MM.1S (cell line): ENCODE results near the gene GRAMD1A.
A peak's percentile ranks its signal among the peaks of the same experiment; 100 is the strongest.

Source experiments
- DNase-seq: peaks from one replicate; pipeline ENCODE4 v3.0.0-alpha.2; 2015
- H2AFZ ChIP-seq: fragments of 300-600 bp; sonication (generic); 2 replicates; pipeline ENCODE4 v1.6.0; 2016; ENCODE audit warnings: antibody characterized with exemption, low read length
- H3F3A ChIP-seq: fragments of 300-600 bp; sonication (generic); 2 replicates; pipeline ENCODE4 v1.6.1; 2016; ENCODE audit warnings: mild to moderate bottlenecking, antibody characterized with exemption, low read length, moderate library complexity, mixed read lengths; ENCODE audit not compliant: insufficient read depth
- H3K27ac ChIP-seq: fragments of 300-600 bp; sonication (generic); 2 replicates; pipeline ENCODE4 v1.5.1; 2016; ENCODE audit warnings: mild to moderate bottlenecking, low read length
- H3K27me3 ChIP-seq: fragments of 300-600 bp; sonication (generic); replicated peaks from 2 replicates; pipeline ENCODE4 v1.6.0; 2016; ENCODE audit warnings: low read length; ENCODE audit not compliant: insufficient read depth
- H3K36me3 ChIP-seq: fragments of 300-600 bp; sonication (generic); replicated peaks from 2 replicates; pipeline ENCODE4 v1.6.1; 2016; ENCODE audit warnings: mild to moderate bottlenecking, low read length, mixed read lengths; ENCODE audit not compliant: insufficient read depth
- H3K4me1 ChIP-seq: fragments of 300-600 bp; sonication (generic); 2 replicates; pipeline ENCODE4 v1.6.1; 2016; ENCODE audit warnings: low read length, mixed read lengths
- H3K4me2 ChIP-seq: fragments of 300-600 bp; sonication (generic); 2 replicates; pipeline ENCODE4 v1.6.0; 2016; ENCODE audit warnings: low read depth, low read length
- H3K4me3 ChIP-seq: fragments of 300-600 bp; sonication (generic); 2 replicates; pipeline ENCODE4 v1.5.1; 2016; ENCODE audit warnings: low read length, mixed read lengths
- H3K79me2 ChIP-seq: fragments of 300-600 bp; sonication (generic); 2 replicates; pipeline ENCODE4 v1.6.1; 2016; ENCODE audit warnings: mixed run types, low read length, mixed read lengths
- H3K9ac ChIP-seq: fragments of 300-600 bp; sonication (generic); 2 replicates; pipeline ENCODE4 v1.6.1; 2016; ENCODE audit warnings: low read length, mixed read lengths
- H3K9me2 ChIP-seq: fragments of 300-600 bp; sonication (generic); replicated peaks from 2 replicates; pipeline ENCODE4 v1.6.1; 2016; ENCODE audit warnings: mild to moderate bottlenecking, low read length, mixed read lengths; ENCODE audit not compliant: insufficient read depth
- H3K9me3 ChIP-seq: fragments of 300-600 bp; sonication (generic); replicated peaks from 2 replicates; pipeline ENCODE4 v1.6.1; 2016; ENCODE audit warnings: mild to moderate bottlenecking, low read length, mixed read lengths; ENCODE audit not compliant: insufficient read depth
- H4K20me1 ChIP-seq: fragments of 300-600 bp; sonication (generic); 2 replicates; pipeline ENCODE4 v1.6.1; 2016; ENCODE audit warnings: mild to moderate bottlenecking, low read length, moderate library complexity, mixed read lengths; ENCODE audit not compliant: insufficient read depth
- CTCF ChIP-seq: fragments of 300-600 bp; sonication (generic); IDR thresholded peaks from 2 replicates; pipeline ENCODE4 v1.5.1; 2016; ENCODE audit warnings: antibody characterized with exemption, low read length, mixed read lengths
- EZH2 ChIP-seq: fragments of 300-600 bp; sonication (generic); optimal IDR thresholded peaks from 2 replicates; pipeline ENCODE3; 2017; ENCODE audit warnings: low read depth, mild to moderate bottlenecking, antibody characterized with exemption, low read length, mixed read lengths
- EZH2phosphoT487 ChIP-seq: fragments of 300-600 bp; sonication (generic); IDR thresholded peaks from 2 replicates; pipeline ENCODE4 v1.6.1; 2018; ENCODE audit warnings: antibody characterized with exemption, low read length

Gene GRAMD1A

GRCh38 chr19:35000647-35001501 lies 751 bp downstream of the GRAMD1A start:
- no peaks in the 10 kb centered on the region for H3K9me2 ChIP-seq
- no peaks in the 10 kb centered on the region for H3K27me3 ChIP-seq
- H3K36me3 ChIP-seq: no peaks in the 10 kb centered on the region
- no peaks in the 10 kb centered on the region for H3K4me1 ChIP-seq
- no peaks in the 10 kb centered on the region for H4K20me1 ChIP-seq
- H3K27ac ChIP-seq: no peak overlapping the region
- 0 out of 2 replicates have a peak overlapping the region, but pooled peaks have one; percentile 31 for H2AFZ ChIP-seq
- TF ChIP-seq EZH2 (no peak), CTCF (no peak), EZH2phosphoT487 (no peak)
- H3K4me3 ChIP-seq: peak overlapping the region; percentile 67
- peak overlapping the region; percentile 76 for H3K4me2 ChIP-seq
- no peaks in the 10 kb centered on the region for H3K9me3 ChIP-seq
- no peaks in the 10 kb centered on the region for H3F3A ChIP-seq
- peak overlapping the region; percentile 64 for H3K9ac ChIP-seq
- H3K79me2 ChIP-seq: peaks cover 6% of the 10 kb centered on the region; the same call in 1 of the 2 replicates
- DNase-seq: peak; percentile 41

- no peak overlapping the region for H3K4me3 ChIP-seq
- H3K79me2 ChIP-seq: peaks cover 6% of the 10 kb centered on the region; the same call in 1 of the 2 replicates
- H3K9ac ChIP-seq: no peak overlapping the region
- H3K4me2 ChIP-seq: no peak overlapping the region
- DNase-seq: no peak
- no peaks in the 10 kb centered on the region for H3K4me1 ChIP-seq
- no peaks in the 10 kb centered on the region for H3K9me3 ChIP-seq
- no peaks in the 10 kb centered on the region for H3K36me3 ChIP-seq
- no peak overlapping the region for H2AFZ ChIP-seq
- no peaks in the 10 kb centered on the region for H4K20me1 ChIP-seq
- TF ChIP-seq EZH2phosphoT487 (no peak), EZH2 (no peak), CTCF (no peak)
- no peaks in the 10 kb centered on the region for H3F3A ChIP-seq
- no peaks in the 10 kb centered on the region for H3K9me2 ChIP-seq
- H3K27ac ChIP-seq: no peak overlapping the region
- H3K27me3 ChIP-seq: no peaks in the 10 kb centered on the region
These were observed 2.0 kb downstream of the GRAMD1A start for GRCh38 chr19:35002037-35002535.

GRCh38 chr19:35004517-35005255 lies 4.6 kb downstream of the GRAMD1A start:
- H3K27me3 ChIP-seq: no peaks in the 10 kb centered on the region
- no peaks in the 10 kb centered on the region for H3K36me3 ChIP-seq
- H3K79me2 ChIP-seq: peaks cover 6% of the 10 kb centered on the region; the same call in 1 of the 2 replicates
- H3F3A ChIP-seq: no peaks in the 10 kb centered on the region
- no peak overlapping the region for H3K27ac ChIP-seq
- no peaks in the 10 kb centered on the region for H3K4me1 ChIP-seq
- H3K9me3 ChIP-seq: no peaks in the 10 kb centered on the region
- H3K4me3 ChIP-seq: no peak overlapping the region
- H3K9ac ChIP-seq: no peak overlapping the region
- no peak for DNase-seq
- H4K20me1 ChIP-seq: no peaks in the 10 kb centered on the region
- no peaks in the 10 kb centered on the region for H3K9me2 ChIP-seq
- TF ChIP-seq EZH2phosphoT487: no peak
- no peak for TF ChIP-seq EZH2
- TF ChIP-seq CTCF: no peak
- no peak overlapping the region for H3K4me2 ChIP-seq
- H2AFZ ChIP-seq: no peak overlapping the region
